SH-SY5Y (cell line): ENCODE data around the gene KRTAP9-2.
"Not testable (repeated sequence)": the region's sequence is repeated elsewhere in the genome, so short reads cannot be mapped to it uniquely, and the experiment has no call there.

Source experiments
- GATA2 ChIP-seq: IDR thresholded peaks from 2 replicates; pipeline ENCODE4 v1.6.1; 2011; ENCODE audit warnings: mild to moderate bottlenecking, low read depth, low read length
- GATA3 ChIP-seq: IDR thresholded peaks from 2 replicates; pipeline ENCODE4 v1.6.1; 2011; ENCODE audit warnings: low read depth, mild to moderate bottlenecking, low read length, moderate library complexity

Gene KRTAP9-2

GRCh38 chr17:41263212-41263611, 36.8 kb downstream of the KRTAP9-2 start:
- TF ChIP-seq GATA2 = no peak
- no peak for TF ChIP-seq GATA3

- TF ChIP-seq GATA3 (no peak), GATA2 (no peak)
These were observed 38.2 kb downstream of the KRTAP9-2 start for GRCh38 chr17:41264599-41264998.

- TF ChIP-seq GATA3 (no peak), GATA2 (no peak)
These were observed 38.6 kb downstream of the KRTAP9-2 start, which contains the start of gene KRTAP9-6 for GRCh38 chr17:41265078-41265477. Gene KRTAP9-6, plus strand, starts transcription at chr17:41265378. Its CDS starts 0 bp downstream, at chr17:41265378.

GRCh38 chr17:41267711-41268110, 41.3 kb downstream of the KRTAP9-2 start:
- TF ChIP-seq GATA3 (no peak), GATA2 (no peak)

- TF ChIP-seq GATA2 (no peak), GATA3 (no peak)
These were observed 45.4 kb downstream of the KRTAP9-2 start for GRCh38 chr17:41271858-41272257.

- not testable (repeated sequence) for TF ChIP-seq GATA3, GATA2
These were observed 49.3 kb downstream of the KRTAP9-2 start, which contains the start of gene KRTAP9-7 for GRCh38 chr17:41275648-41276190. Gene KRTAP9-7, plus strand, starts transcription at chr17:41275698. Its CDS starts 0 bp downstream, at chr17:41275698.
